Measurements from ENCODE around the gene ISG15.

DNA sequence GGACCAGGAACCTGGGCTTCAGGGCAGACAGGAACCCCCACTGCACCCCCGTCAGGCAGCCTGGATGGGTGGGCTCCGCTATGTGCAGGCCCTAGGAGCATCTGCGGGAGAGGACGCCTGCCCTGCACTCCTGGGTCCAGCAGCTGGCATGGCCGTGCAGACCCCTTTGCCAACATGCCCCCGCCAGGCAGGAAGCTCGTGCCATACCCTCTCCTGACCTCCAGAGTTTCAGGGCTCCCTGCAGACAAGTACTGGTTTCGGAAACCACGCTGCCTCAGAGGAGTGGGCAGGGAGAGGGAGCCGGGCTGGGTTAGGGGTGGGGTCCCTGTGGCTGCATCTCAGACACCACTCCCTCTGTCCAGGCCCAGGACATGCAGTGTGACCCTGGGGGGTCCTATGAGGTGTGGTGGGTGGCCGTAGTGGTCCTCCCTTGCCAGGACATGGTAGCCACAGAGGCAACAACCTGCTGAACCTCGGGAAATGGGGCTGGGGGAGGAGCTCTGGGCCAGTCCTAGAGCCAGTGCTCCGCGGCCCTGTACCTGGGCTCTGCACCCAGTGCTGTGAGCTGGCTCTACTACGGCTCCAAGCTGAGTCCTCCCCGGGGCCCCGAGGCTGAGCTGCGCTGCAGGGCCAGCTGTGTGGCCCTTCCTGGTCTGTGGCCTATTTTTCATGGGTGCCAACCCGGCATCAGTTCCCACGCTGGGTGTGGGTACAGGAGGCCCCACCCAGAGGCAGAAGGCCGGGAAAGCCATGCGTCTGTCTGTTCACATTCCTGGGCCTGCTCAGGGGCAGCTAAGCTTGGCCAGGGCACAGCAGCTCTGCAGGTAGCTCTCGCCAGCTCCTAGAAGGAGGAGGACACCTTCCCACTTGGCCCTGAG, 45.6 kb upstream of the ISG15 start:
- TF ChIP-seq POLR2AphosphoS5 (IDR thresholded peaks at IDR 0.05; ENCODE audit: borderline replicate concordance, low read depth, low read length) (no peak), EZH2 (IDR thresholded peaks at IDR 0.05) (no peak)
